Endothelial cell of umbilical vein (primary cell): Measurements from ENCODE around the gene SINHCAF. TPM values are rescaled to one million over a fixed set of nuclear protein-coding genes. Genes with fewer than 3 reads are reported as not detected.

Experiments used
- BruUV-seq: library from RNA; stranded (reverse); fragments of 400-500 nt; replicated peaks from 2 replicates; lab custom pipeline; 2021; lab: Mats Ljungman, UMichigan
- CTCF ChIA-PET: fragments of 300-600, 350-600 bp; sonication (Branson Sonifier 250); formaldehyde crosslinking; loops from one replicate; lab custom pipeline; 2021; ENCODE audit warnings: antibody characterized with exemption, inconsistent platforms; lab: Charles Lee
- POLR2A ChIA-PET: fragments of 300-600, 350-600 bp; sonication (Branson Sonifier 250); formaldehyde crosslinking; loops from one replicate; lab custom pipeline; 2021; ENCODE audit warnings: antibody characterized with exemption, inconsistent platforms; lab: Charles Lee
- DNase-seq: peaks from one replicate; pipeline ENCODE4 v3.0.0-alpha.2; 2011; ENCODE audit warnings: low read depth, low spot score
- FAIRE-seq: peaks from 2 replicates; lab custom pipeline; 2011; peaks lifted over from hg19 to GRCh38; lab: Jason Lieb, UNC
- H2AFZ ChIP-seq: 2 replicates; pipeline ENCODE4 v1.6.0; 2012; ENCODE audit warnings: low read depth, low read length, control low read depth, inconsistent platforms
- H3K27ac ChIP-seq: 2 replicates; pipeline ENCODE4 v1.5.1; 2011; ENCODE audit warnings: low read depth, mild to moderate bottlenecking, control low read depth, low read length, moderate library complexity; ENCODE audit not compliant: insufficient read depth
- H3K27me3 ChIP-seq, 2 experiments: 2 replicates each; pipeline versions ENCODE4 v1.6.0 to v1.6.1; 2011; ENCODE audit warnings: low read length in 2 of 2, mixed read lengths in 1 of 2; ENCODE audit not compliant: control insufficient read depth in 2 of 2, insufficient read depth in 2 of 2
- H3K36me3 ChIP-seq, 2 experiments: 2 replicates in 1 of 2; 3 replicates in 1 of 2; pipeline ENCODE4 v1.5.1; 2011; ENCODE audit warnings: low read length in 2 of 2, mild to moderate bottlenecking in 1 of 2, moderate library complexity in 1 of 2; ENCODE audit not compliant: control insufficient read depth in 2 of 2, insufficient read depth in 2 of 2; ENCODE audit errors: extremely low read depth in 1 of 2
- H3K4me1 ChIP-seq: 3 replicates; pipeline ENCODE4 v1.5.1; 2011; ENCODE audit warnings: mild to moderate bottlenecking, low read length; ENCODE audit not compliant: control insufficient read depth, insufficient read depth; ENCODE audit errors: extremely low read depth
- H3K4me2 ChIP-seq: 2 replicates; pipeline ENCODE4 v1.6.1; 2011; ENCODE audit warnings: low read length, control low read depth, mixed read lengths; ENCODE audit not compliant: insufficient read depth
- H3K4me3 ChIP-seq, 3 experiments: fragments of 200-600 bp in 1 of 3; sonication (generic), shearing (Covaris generic) in 1 of 3; replicated peaks in 1 of 3; 2 replicates each; pipeline ENCODE4 v1.5.1; 2011 to 2016; ENCODE audit warnings: control low read depth in 3 of 3, low read length in 3 of 3, mild to moderate bottlenecking in 2 of 3, inconsistent platforms in 1 of 3, low read depth in 1 of 3, moderate library complexity in 1 of 3; ENCODE audit not compliant: insufficient read depth in 1 of 3
- H3K79me2 ChIP-seq: 2 replicates; pipeline ENCODE4 v1.6.0; 2012; ENCODE audit warnings: low read length, inconsistent platforms; ENCODE audit not compliant: control insufficient read depth, insufficient read depth
- H3K9ac ChIP-seq: replicated peaks from 2 replicates; pipeline ENCODE3; 2011; ENCODE audit warnings: low read length, control low read depth; ENCODE audit not compliant: insufficient read depth; ENCODE audit errors: extremely low read depth
- H3K9me1 ChIP-seq: replicated peaks from 3 replicates; pipeline ENCODE4 v1.6.0; 2011; ENCODE audit warnings: mild to moderate bottlenecking, low read length; ENCODE audit not compliant: control insufficient read depth, insufficient read depth; ENCODE audit errors: extremely low read depth
- H3K9me3 ChIP-seq: replicated peaks from 2 replicates; pipeline ENCODE4 v1.5.1; 2012; ENCODE audit warnings: low read length, inconsistent platforms; ENCODE audit not compliant: control insufficient read depth, insufficient read depth
- H4K20me1 ChIP-seq: replicated peaks from 2 replicates; pipeline ENCODE3; 2011; ENCODE audit warnings: mild to moderate bottlenecking, low read length; ENCODE audit not compliant: control insufficient read depth, insufficient read depth; ENCODE audit errors: extremely low read depth
- CTCF ChIP-seq, 2 donors: IDR thresholded peaks; 1 replicate in 1 of 2; 2 replicates in 1 of 2; pipeline ENCODE4 v1.5.1; 2011; ENCODE audit warnings: low read length in 2 of 2, mild to moderate bottlenecking in 2 of 2, moderate library complexity in 2 of 2, control low read depth in 1 of 2, inconsistent platforms in 1 of 2, low read depth in 1 of 2; ENCODE audit not compliant: insufficient read depth in 1 of 2; ENCODE audit errors: extremely low read depth in 1 of 2
- EZH2 ChIP-seq: IDR thresholded peaks from 2 replicates; pipeline ENCODE4 v1.6.1; 2012; ENCODE audit warnings: borderline replicate concordance, low read depth, mild to moderate bottlenecking, moderate library complexity, low read length, inconsistent platforms; ENCODE audit not compliant: severe bottlenecking
- FOS ChIP-seq: IDR thresholded peaks from 2 replicates; pipeline ENCODE4 v1.6.1; 2011; ENCODE audit warnings: mild to moderate bottlenecking, low read length, moderate library complexity, borderline replicate concordance; ENCODE audit not compliant: insufficient read depth
- GATA2 ChIP-seq: IDR thresholded peaks from 2 replicates; pipeline ENCODE4 v1.7.0; 2011; ENCODE audit warnings: low read depth, mild to moderate bottlenecking, moderate library complexity, mixed read lengths, low read length; ENCODE audit not compliant: insufficient read length, insufficient read depth
- JUN ChIP-seq: IDR thresholded peaks from 2 replicates; pipeline ENCODE4 v1.6.1; 2011; ENCODE audit warnings: borderline replicate concordance, low read depth; ENCODE audit not compliant: insufficient read length, insufficient read depth
- MAX ChIP-seq: IDR thresholded peaks from 2 replicates; pipeline ENCODE4 v1.6.1; 2011; ENCODE audit not compliant: insufficient read depth, insufficient read length
- MYC ChIP-seq: IDR thresholded peaks from one replicate; pipeline ENCODE4 v1.6.1; 2011; ENCODE audit warnings: mild to moderate bottlenecking, low read depth, low read length
- POLR2A ChIP-seq: IDR thresholded peaks from 2 replicates; pipeline ENCODE4 v1.6.1; 2012; ENCODE audit warnings: low read depth, mild to moderate bottlenecking, control low read depth, low read length
- POLR2AphosphoS5 ChIP-seq: IDR thresholded peaks from 2 replicates; pipeline ENCODE4 v1.6.1; 2012; ENCODE audit warnings: low read depth, mild to moderate bottlenecking, control low read depth, low read length, moderate library complexity; ENCODE audit not compliant: insufficient read depth
- dilution Hi-C: fragments of 300-500 bp; cut with MboI; formaldehyde crosslinking; loops from one replicate; pipeline ENCODE4 v1.15.0; 2019; ENCODE audit warnings: low sequenced_read_pairs; ENCODE audit not compliant: extremely low pct_ligation_motif_present
- intact Hi-C: fragments of 100-400 bp; cut with micrococcal nuclease; formaldehyde crosslinking; loops from one replicate; pipeline ENCODE4 v1.10.0; 2022
- polyA plus RNA-seq, 4 experiments: library from polyadenylated mRNA; depleted of rRNA in 3 of 4; stranded (reverse) in 3 of 4; unstranded in 1 of 4; fragments of >200 nt; gene quantifications; 2 replicates each; pipeline versions ENCODE4 v1.2.1 to v1.2.3, GENCODE V29; 2011 to 2012; ENCODE audit warnings: missing spikeins in 1 of 4
- total RNA-seq: library from RNA; stranded (reverse); gene quantifications from 2 replicates; pipeline ENCODE4 v1.2.3, GENCODE V29; 2021

SINHCAF gene
- total and polyA plus RNA-seq, 2 donors (not counting 3 experiments of a cell fraction or from before 2014, with no cell fraction given): 19.3 to 83.4 TPM

- dilution Hi-C loops: no loop called here
- BruUV-seq: no TSS peak
- ChIA-PET CTCF (interaction anchor here (1.3 kb wide), 1 partner anchor 17 kb away, joined by 3 read pairs; no protein-coding TSS in a partner anchor), POLR2A (no interaction called here)
- intact Hi-C loops: no loop called here
- no peak overlapping the region for H3K4me2 ChIP-seq
- no peaks in the 10 kb centered on the region for H3K79me2 ChIP-seq
- no peaks in the 10 kb centered on the region for H3K9me3 ChIP-seq
- H4K20me1 ChIP-seq: peaks cover 2% of the 10 kb centered on the region
- no peaks in the 10 kb centered on the region for H3K4me1 ChIP-seq
- no peak overlapping the region for H3K27ac ChIP-seq
- H2AFZ ChIP-seq: no peak overlapping the region
- DNase-seq (no peak), FAIRE-seq (no peak)
- H3K4me3 ChIP-seq: no peak overlapping the region
- peaks cover 3 to 4% of the 10 kb centered on the region in 2 experiments for H3K36me3 ChIP-seq
- H3K27me3 ChIP-seq: no peaks in the 10 kb centered on the region
- TF ChIP-seq MAX: no peak
- no peak for TF ChIP-seq GATA2
- TF ChIP-seq JUN: no peak
- TF ChIP-seq EZH2: no peak
- no peak for TF ChIP-seq MYC
- no peak for TF ChIP-seq POLR2AphosphoS5
- TF ChIP-seq CTCF (IDR thresholded peaks at IDR 0.05; ENCODE audit: extremely low read depth in 1 of 2, insufficient read depth in 1 of 2, low read depth in 1 of 2, low read length in 2 of 2): no peak
- TF ChIP-seq POLR2A: no peak
- no peak for TF ChIP-seq FOS
- no peak overlapping the region for H3K9ac ChIP-seq
- no peaks in the 10 kb centered on the region for H3K9me1 ChIP-seq
These were observed 50.5 kb downstream of the SINHCAF start for GRCh38 chr12:31275491-31275890.
